ENCODE measurements around the gene MYOCOS. TPM values are rescaled to one million over a fixed set of nuclear protein-coding genes. Genes with fewer than 3 reads are reported as not detected.

MYOCOS gene
- total RNA-seq, 1 donor from 2014 or later: not detected

DNA sequence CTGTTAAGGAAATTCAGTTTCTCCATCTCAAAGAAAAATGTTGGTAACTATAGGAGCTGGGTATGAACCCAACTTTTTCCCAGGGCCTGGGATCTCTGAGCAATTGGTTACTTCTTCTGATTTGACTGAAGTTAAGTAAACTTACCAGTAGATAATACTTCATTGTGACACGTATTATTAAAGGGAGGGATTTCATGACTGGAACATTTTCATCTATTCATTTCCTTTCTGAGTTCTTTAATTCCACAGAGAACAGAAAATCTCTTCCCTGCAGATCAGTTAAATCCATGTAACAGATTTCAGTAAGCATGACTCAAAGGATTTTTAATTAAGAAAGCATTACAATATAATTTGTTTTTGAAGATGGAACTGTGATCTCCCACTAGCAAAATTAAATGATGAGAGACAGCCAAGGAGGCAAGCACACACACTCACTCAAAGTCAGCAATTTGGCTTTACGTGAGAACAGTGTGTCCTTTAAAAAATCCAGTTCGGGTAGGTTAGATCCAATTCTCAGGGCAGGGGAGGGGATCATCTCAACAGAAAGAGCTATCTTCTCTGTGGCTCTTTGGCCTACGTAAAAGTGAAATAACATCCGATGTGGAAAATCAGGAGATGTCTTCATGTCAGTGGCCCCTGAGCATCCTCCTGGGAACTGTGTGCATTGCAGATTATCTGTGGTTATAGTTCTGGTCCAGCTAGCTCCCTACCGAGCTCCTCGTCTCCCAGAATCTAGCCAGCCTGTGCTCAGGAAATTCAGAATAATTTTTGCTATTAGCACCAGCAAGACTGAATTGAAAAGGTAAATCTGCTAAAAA is 41.2 kb downstream of the MYOCOS start:
- no peak for DNase-seq

DNA sequence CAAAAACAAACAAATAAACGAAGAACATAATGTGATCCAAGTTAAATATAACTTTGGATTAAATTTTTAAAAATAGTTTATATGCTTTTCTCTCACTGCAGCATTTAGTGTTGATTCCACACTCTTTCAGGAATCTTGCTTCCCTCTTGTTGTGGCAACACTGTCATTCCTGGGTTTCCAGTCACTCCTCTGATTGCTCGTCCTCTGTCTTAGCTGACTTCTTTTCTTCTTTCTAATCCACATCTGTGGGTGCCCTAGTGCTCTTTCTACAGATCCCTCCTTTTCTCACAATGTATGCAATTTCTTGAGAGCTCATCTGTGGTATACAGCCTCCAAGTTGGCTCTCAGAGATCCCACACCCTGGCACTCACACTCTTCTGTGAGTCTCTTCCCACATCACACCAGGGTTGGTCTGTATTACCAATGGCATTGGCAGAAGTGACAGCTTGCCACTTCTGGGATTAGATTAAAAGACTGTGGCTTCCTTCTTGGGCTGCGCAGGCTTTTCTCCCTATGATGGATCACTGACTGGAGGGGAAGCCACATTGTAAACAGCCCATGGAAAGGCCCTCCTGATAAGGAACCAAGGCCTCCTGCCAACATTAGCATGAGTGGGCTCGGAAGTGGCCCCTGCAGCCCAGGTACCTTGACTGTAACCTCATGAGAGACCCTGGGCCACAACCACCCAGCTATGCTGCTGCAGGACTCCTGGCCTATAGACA is 42.0 kb downstream of the MYOCOS start:
- no peak for DNase-seq

DNA sequence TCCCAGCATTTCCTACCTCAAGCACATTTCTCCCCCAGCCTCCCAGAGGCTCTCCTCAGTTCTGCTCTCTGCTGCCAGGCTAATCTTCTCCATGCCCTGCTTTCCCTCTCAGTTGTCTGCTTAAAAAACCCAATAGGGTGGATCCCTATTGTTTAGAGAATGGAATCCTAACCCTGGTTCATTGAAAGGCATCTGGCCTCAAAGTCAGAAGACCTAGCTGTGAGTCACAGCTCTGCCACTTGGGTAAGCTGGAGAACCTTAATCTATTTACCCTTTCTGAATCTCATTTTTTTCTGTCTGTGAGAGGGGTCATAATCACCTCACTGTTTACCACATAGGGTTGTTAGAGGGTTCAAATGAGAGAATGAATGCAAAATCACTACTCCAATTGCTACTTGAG is 42.9 kb downstream of the MYOCOS start:
- no peak for DNase-seq

DNA sequence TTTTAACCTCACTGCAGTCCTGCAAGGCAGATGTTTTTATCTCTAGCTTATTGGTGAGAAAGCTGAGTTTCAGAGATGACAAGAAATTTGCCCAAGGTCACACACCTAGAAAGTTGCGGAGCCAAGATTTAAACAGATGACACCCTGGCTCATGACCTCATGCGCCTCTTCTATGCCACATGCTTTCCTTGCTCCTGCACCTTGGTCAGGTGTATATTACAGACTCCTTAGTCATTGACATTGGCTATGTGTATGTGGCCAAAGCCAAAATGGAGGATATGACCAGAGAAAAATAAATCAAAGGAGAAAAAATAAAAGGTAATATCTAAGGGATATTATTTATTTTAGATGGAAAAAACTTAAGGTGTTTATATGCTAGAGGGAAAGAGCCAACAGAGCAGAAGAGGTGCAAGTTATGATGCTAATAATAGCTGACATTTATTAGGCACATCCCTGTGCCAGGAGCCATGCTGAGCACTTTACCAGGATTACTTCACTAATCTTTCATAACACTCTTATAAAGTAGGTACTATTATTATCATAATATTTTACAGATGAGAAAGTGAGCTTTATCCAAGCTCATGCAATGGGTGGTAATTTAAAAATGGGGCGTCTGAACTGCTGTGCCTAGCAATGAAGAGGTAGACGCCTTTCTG is 44.2 kb downstream of the MYOCOS start:
- DNase-seq: no peak

DNA sequence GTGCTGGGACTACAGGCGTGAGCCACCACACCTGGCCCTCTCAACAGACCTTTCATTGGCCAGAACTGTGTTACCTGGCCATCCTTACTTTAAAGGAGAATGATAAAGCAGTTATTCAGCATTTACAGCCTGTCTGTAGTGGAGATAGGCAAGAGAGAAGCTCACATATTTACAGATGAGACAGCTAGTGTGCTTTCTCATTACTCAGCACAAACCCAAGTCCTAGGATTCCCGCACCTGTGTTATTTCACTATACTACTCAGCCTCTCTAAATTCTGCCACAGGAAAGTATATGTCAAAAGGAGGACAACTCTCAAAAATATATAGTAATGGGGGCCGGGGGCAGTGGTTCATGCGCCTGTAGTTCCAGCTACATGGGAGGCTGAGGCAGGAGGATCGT is 46.3 kb downstream of the MYOCOS start:
- DNase-seq: no peak

DNA sequence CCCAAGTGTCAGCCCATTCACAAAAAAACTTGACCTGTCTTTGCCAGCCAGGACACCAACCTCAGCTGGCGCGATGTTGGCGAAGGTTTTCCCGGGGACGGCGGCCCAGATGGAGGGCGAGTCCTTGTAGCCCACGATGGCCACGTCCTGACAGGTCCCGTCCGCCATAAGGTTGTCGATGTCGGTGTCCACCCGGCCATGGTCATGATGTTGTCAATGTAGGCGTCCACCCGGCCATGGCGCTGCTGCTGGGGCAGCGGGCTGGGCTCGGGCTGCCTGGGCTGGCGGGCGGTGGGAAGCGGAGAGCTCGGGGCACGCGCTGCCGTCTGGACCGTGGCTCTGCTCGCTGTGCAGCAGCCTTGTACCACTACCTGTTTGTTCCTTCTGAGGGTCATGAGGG is 48.7 kb downstream of the MYOCOS start:
- no peak for DNase-seq

DNA sequence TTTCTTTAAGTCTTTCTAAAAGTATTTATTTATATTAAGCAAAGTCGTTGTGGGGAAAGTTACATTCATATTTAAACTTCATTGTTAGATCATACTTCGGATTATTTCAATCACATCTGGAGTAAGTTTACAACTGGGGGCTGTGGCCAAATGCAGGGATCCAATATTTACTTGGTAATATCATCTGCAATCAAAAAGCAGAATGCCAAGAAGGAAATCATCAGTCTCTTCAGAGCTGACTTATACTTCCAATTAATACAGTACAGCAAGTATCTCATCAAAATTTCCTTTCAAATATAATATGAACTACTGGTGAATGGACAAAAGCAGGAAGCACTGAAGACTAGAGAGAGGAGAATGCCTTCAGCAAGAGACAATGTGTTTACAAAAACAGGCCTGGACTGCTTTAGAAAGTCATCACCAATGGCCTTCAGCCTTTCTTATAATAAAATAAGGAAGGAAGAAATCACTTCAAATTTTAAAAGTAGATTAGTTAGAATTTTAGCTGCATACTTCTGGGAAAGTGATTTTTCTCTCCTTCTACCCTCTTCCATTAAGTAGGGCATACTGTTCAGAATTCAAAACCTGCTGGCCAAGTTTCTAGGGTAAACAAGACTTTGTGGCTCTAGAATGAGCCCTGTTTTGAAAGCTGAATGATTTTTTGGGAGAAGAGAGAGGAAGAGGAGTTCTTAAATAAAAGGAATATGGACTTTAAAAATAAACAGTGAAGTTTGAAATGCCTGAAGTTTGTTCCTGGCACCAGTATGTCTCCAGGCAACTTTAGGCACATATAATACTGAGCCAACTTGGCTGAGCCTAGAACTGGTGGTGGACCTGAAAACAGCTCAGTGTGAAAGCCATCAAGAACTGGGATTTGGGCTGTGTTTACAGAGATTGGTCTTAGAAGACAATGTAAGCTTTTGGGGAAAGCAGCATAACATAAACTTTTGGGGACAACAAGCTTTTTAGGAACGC is 52.7 kb downstream of the MYOCOS start:
- DNase-seq: no peak

Other genes starting within 250 kb of the MYOCOS start
- gene PRRC2C, start 136.7 kb upstream of the MYOCOS start, total RNA-seq: 34.2 TPM
- not detected for gene MYOC, start 30.4 kb downstream of the MYOCOS start, total RNA-seq
- 22.3 TPM for gene VAMP4, start 119.8 kb downstream of the MYOCOS start, total RNA-seq
- gene METTL13, start 159.4 kb downstream of the MYOCOS start, total RNA-seq: 20.9 TPM
- gene DNM3, start 219.3 kb downstream of the MYOCOS start, total RNA-seq: 115 TPM